GM18951 (cell line): ENCODE results near the gene WDR17.

Experiments
- POLR2A ChIP-seq: IDR thresholded peaks from 4 replicates; pipeline ENCODE4 v1.6.1; 2011; ENCODE audit warnings: mild to moderate bottlenecking; ENCODE audit not compliant: insufficient read length, insufficient read depth; ENCODE audit errors: extremely low read depth
- in situ Hi-C: fragments of 300-500 bp; cut with MboI; formaldehyde crosslinking; loops from one replicate; pipeline ENCODE4 v1.12.0; 2022; ENCODE audit warnings: low sequenced_read_pairs, mixed read lengths, inconsistent platforms; ENCODE audit not compliant: unreplicated experiment

The WDR17 gene

DNA sequence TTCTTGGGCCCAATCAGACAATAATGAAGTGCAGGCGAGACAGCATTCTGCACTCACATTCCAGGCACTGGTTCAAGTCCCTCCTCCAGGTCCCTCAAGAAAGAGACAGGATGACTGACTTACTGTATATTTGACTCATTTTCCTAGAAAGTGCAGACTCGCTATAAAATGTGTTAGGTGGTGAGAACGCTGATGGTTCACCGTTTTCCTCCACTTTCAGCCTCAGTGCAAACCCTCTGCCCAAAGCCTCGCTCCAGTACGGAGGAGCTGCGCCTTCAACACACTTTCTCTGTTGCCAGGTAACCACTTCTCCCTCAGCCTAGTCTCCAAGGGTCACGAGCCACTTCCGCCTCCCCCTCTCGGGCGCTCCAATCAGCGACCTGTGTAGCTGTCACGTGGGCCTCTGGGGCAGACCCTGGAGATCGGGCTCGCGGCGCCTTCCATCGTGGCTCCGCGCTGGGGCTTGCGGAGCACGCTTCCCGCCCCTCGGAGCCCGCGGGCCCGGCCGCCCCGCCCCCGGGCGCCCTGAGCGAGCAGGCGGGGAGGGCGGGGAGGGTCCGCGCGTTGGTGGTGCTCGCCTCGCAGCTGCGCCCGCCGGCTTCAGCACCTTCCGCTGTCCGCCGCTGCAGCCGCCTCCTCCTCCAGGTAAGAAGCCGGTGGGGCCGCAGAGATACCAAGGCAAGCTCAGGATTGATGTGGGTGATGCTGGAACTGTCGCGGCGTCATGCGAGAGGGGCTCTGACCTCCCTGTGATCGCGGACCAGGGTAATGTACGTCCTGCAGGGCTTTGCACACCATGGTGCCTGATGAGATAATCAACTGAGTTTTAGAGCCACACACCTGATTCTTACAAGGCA lies at the start of gene WDR17:
Gene WDR17, plus strand, starts transcription at position 407 of the 857 bp plus-strand sequence. CDS start 45,740 bp downstream, outside the sequence.
- peak; percentile 23 for TF ChIP-seq POLR2A
- in situ Hi-C loops: no loop called here

DNA sequence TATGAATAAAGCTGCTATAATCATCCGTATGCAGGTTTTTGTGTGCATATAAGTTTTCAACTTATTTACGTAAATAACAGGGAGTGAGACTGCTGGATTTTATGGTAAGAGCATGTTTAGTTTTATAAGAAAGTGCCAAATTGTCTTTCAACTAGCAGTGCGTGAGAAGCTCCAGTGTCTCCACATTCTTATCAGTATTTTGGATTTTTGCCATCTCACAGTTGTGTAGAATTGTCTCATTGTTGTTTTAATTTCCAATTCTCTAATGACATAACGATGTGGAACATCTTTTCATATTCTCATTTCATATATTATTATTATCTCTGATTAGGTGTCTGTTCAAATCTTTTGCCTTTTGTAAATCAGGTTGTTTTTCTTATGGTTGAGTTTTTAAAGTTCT lies 49.0 kb upstream of the WDR17 start:
- TF ChIP-seq POLR2A: no peak
- in situ Hi-C loops: no loop called here

DNA sequence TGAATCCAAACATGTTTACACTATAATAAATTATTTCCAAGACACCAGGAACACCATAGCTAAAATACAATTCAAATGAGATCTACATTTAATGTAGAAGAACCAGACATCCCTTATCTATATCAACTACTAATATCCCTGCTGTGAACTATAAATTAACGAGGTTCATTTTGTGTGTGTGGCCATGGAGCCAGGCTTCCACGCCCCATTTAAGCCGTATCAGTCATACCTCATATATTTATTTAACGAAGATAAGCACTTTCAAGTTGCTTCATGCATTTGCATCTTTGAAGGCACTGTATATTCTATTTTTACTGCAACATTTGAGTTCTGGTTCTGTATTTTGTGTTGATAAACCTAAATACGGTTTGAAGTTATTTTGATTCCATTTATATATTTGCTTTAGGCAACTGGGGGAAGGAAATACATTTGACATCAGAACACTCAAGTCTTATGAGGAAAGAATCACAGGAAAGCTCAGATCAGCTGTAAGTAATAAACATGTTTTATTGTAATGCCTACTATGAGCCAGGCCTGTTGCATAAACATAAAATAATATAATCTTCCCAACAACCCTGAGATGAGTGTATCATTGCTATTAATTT lies 45.1 kb upstream of the WDR17 start:
- in situ Hi-C loops: no loop called here
- TF ChIP-seq POLR2A: no peak

DNA sequence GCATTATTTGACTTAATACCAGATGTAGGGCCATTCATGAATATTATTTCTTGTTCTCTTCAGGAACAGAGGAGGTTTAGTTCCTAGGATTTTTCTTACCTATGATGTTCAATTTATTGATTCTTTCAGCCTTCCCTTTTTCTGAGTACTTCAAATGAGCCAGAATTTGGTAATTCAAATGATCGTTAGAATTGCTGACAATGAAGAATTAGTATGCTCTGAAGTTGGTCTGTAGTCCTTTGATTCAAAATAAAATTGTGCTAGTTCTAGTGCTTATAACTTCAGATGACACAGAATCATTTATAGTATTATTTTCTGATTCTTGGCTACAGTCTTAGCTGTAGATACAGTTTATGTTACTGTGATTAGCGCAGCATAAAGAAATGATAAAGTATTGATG lies 35.2 kb upstream of the WDR17 start:
- no peak for TF ChIP-seq POLR2A
- in situ Hi-C loops: no loop called here

DNA sequence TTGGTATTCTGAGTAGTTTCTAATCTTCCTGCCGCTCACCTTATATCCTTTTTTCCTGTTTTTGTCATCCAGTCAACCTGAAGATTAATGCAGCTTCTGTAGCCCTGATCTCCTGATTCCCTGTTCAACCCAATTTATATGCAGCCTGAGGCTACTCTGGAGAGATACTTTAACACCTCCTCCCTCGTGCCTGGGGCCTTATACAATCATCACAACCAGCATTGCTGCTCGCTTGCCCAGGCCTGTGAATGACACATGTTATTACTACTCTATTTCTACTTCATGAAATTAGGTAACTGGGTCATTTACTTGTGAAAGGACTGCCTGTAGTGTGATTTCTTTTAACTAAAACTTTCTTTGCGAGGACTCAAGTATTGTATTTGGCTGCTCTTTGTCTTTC lies 33.7 kb upstream of the WDR17 start:
- TF ChIP-seq POLR2A: no peak
- in situ Hi-C loops: no loop called here

DNA sequence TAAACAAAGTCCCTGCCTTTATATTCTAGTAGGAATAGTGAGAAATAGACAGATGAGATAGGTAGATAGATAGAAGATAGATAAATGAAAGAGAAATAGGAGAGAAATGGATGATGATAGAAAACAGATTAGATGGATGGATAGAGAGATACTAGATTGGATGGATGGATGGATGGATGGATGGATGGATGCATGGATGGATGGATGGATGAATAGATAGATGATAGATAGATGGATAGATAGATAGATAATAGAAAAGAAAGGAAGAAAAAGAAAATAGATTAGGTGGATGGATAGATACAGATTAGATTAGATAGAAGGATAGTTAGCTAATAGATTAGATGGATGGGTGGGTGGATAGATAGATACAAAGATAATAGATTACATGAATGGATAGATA lies 33.2 kb upstream of the WDR17 start:
- TF ChIP-seq POLR2A: no peak
- in situ Hi-C loops: no loop called here

DNA sequence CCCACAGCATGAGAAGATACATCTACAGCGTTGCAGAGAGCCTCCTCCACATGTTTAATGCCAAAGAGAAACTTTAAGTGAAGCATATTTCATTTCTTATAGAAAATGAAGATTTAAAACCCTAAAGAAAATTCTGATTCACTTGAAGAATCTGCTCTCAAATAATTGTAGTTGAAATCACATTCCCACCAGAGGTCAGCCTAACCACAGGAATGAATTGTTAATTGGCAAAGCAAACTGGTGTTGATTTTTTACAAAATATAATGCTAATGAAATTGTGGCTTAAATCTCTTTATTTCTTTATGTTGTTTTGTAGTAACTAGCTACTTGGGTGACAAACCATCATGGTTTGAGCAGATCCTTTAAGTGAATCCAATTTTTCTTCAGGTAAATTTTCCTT lies 31.1 kb upstream of the WDR17 start:
- TF ChIP-seq POLR2A: no peak
- in situ Hi-C loops: no loop called here

DNA sequence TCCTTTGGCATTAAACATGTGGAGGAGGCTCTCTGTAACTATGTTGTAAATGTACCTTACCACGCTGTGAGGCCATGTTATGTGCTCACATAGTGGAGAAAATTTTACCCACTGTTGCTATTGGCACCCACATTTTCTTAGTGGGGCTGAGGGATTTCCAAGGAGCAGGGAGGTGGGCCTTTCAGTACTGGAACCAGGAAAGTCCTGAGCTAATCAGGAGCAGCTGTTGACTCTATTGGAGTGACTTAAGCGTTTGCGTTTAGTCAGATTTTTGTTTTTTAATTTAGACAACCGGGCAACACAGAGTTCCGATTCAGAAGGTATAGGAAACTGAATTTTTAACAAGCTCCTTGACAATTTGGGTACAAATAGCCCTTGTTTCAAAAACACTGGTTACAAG lies 30.7 kb upstream of the WDR17 start:
- in situ Hi-C loops: no loop called here

DNA sequence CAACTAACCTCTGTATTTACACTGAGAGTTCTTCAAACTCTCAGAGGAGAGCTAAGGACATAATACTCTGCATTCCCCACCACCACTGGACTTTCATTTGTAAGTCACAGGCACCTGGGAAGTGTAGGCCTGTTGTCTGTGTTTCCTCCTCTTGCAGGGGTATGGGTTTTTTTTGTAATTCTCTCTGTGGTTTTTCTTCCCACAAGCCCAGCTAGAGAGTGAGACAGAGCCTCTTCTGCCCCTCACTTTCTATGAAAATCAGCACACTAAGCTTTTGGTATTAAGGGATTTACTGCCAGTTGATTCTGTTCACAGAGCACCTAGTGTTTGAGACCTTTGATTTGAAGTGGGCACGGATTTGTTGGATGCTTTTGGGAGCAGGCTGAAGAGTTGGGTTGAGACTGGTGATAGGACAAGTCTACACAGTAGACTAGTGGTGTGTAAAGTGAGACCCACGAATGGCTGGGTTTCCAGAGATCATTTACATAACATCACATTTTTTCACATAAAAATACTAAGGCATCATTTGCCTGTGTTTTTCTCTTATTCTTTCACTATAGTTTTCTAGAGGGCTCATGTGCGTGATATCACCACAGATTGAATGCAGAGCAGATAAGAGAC lies 28.9 kb upstream of the WDR17 start:
- no peak for TF ChIP-seq POLR2A
- in situ Hi-C loops: no loop called here

More for the DNA sequence above, 30.7 kb upstream of the WDR17 start:
- no peak for TF ChIP-seq POLR2A

DNA sequence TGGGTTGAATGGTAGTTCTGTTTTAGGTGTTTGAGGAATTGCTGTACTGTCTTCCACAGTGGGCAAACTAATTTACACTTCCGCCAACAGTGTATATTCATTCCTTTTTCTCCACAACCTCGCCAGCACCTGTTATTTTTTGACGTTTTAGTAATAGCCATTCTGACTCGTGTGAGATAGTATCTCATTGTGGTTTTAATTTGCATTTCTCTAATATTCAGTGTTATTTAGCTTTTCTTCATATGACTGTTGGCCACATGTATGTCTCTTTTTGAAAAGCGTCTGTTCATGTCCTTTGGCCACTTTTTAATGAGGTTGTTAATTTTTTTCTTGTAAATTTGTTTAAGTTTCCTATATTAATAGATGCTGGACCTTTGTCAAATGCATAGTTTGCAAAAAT lies 26.9 kb upstream of the WDR17 start:
- in situ Hi-C loops: no loop called here
- TF ChIP-seq POLR2A: no peak

DNA sequence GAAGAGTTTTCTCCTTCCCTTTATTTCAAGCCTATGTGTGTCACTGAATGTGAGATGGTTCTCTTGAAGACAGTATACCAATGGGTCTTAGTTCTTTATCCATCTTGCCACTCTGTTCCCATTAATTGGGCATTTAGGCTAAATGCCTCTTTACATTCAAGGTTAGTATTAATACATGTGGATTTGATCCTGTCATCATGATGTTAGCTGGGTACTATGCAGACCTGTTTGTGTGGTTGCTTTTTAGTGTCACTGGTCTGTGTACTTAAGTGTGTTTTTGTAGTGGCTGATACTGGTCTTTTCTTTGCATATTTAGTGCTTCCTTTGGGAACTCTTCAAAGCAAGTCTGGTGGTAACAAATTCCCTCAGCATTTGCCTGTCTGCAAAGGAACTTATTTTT lies 23.4 kb upstream of the WDR17 start:
- no peak for TF ChIP-seq POLR2A
- in situ Hi-C loops: no loop called here

DNA sequence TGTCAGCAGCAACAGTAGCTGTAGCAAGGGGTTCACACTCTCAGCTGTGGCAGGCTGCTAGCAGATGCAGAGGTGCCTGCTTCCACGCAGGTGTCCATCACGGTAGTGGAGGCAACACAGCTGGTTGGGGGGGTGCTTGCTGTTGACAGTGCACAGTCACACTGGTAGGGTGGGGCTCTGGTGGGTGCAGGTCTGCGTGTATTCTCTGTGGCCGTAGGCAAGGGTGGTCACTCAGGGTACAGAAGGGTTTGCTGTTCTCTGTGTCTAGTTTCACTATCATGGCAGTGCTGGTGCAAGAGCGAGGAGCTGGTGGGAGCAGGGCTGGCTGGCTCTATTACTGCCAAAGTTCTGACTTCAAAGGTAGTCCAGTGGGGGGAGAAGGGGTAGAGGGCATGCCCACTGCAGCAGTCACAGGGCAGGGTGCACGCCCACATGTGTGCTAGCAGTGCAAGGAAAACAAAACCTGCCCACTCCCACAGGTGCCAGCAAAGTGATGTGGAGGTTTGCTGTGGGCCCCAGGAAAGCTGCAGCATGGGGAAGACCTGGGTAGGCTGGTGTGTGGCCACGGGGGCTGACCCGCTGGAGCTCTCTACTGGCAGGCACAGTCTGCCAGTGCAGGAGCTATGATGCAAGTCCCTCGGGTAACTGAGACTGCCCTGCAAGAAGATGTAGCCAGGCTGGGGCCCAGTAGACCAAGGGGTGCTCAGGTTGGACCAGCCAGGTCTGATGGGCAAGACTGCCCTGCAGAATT lies 21.6 kb upstream of the WDR17 start:
- in situ Hi-C loops: no loop called here
- no peak for TF ChIP-seq POLR2A

DNA sequence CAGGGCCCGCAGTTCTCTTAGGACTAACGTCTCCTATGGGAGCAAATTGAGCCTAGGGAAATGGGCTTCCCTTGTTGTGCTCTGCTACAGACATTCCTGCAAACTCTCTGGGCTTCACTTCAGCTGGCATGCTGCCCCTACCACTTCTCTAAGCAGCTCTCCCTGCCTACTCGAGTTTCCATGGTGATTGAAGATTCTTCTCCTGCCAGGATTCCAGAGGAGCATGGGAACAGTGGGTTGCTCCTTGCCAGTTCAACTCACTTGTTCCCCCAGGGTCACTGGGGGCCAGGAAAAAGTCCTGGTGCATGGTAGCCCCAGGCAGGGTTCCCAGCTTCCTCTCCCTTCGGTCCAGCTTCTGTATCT lies 21.1 kb upstream of the WDR17 start:
- in situ Hi-C loops: no loop called here
- no peak for TF ChIP-seq POLR2A

DNA sequence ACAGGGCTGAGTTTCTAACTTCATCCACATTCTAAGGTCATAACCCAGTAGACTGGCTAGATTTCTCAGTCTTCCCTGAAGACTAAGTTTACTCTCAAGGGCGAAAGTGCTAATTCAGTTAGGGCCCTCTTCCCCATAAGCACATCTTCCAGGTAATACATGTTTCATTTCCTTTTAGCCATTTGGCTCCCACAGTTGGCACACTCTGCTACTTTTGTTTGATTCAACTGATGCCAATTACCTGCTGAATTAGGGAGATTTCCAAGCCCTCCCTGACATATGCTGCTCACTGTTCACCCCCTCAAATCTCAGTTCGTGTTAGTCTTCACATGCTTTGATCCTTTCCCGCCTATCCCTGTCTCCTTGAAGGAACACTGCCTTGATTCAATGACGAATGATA lies 17.0 kb upstream of the WDR17 start:
- no peak for TF ChIP-seq POLR2A
- in situ Hi-C loops: no loop called here

DNA sequence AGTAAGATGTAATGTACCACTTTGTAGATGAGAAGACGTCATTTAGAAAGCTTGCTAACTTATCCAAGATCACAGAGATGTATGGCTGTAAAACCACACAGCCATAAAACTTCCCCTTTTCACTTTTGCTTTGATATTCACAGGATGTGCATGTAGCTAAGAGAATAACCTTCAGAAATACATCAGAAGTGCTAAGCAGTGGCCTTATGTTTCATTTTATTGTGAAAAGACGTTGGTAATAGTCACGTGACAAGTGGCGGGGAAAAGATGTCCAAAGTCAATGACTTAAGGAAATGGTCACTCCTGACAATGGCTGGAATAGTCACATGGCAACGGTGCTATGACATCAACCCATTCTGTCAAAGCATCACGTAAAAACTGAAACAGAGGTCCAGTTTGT lies 12.9 kb upstream of the WDR17 start:
- in situ Hi-C loops: no loop called here
- no peak for TF ChIP-seq POLR2A
